ENCODE data around the gene PNO1.
A peak's percentile ranks its signal among the peaks of the same experiment; 100 is the strongest.

Gene PNO1

DNA sequence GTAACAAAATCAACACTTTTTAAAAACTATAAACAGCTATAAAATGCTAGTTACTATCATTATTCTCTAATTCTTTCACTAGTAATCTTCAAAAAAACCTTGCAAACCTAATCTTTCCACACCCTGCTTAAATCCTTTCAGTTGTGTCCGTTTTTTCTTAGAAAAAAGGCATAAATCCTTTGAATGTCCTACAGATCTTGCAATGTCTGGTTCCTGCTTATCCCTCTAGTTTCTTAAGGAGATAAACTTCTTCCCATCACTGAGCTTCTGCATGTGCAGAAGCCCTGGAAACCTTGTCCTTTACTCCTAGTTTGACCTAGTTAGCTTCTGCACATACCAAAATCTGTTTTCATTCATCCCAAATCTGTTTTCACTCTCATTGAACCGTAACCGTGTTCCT, 1.3 kb upstream of the PNO1 start:
- Histone ChIP-seq H2AFZ (ENCODE audit: insufficient read depth, low read length, poor library complexity) (no peak overlapping the region), H3K9ac (ENCODE audit: low read length) (no peak overlapping the region), H4K8ac (ENCODE audit: low read depth, low read length) (no peak overlapping the region), H2AK5ac (ENCODE audit: low read length) (no peak overlapping the region), H2BK120ac (ENCODE audit: insufficient read depth, low read length, poor library complexity) (no peak overlapping the region), H3K4me1 (ENCODE audit: control insufficient read depth in 1 of 2, insufficient read depth in 2 of 2, low read length in 2 of 2) (no peaks in the 10 kb centered on the region), H3K4me3 (ENCODE audit: low read depth, low read length) (no peak overlapping the region), H3K36me3 (ENCODE audit: control insufficient read depth in 1 of 2, insufficient read depth in 2 of 2, low read length in 2 of 2) (peaks cover 1 to 4% of the 10 kb centered on the region in 2 experiments), H3K23ac (ENCODE audit: low read length) (no peak overlapping the region), H3K4me2 (ENCODE audit: low read length) (peak overlapping the region; percentile 99), H3K27ac (ENCODE audit: low read depth, low read length) (no peak overlapping the region), H3K27me3 (ENCODE audit: insufficient read depth, low read length) (no peaks in the 10 kb centered on the region), H3K14ac (ENCODE audit: low read length) (no peak overlapping the region), H4K91ac (ENCODE audit: low read depth, low read length) (no peak overlapping the region), H3K79me1 (ENCODE audit: low read length) (peaks cover 9% of the 10 kb centered on the region), H2BK5ac (ENCODE audit: low read depth, low read length, poor library complexity) (no peak overlapping the region), H3K4ac (ENCODE audit: low read depth, low read length) (no peak overlapping the region), H3K18ac (ENCODE audit: low read length) (no peak overlapping the region), H3K9me3 (ENCODE audit: insufficient read depth, low read depth, low read length) (no peaks in the 10 kb centered on the region), H3K79me2 (ENCODE audit: control insufficient read depth, insufficient read depth, low read length, poor library complexity) (peaks cover 8% of the 10 kb centered on the region), H2BK12ac (ENCODE audit: low read length) (no peak overlapping the region), H4K12ac (ENCODE audit: low read depth, low read length) (no peak overlapping the region)
- no peak for DNase-seq
- no CpG with 5 or more reads among the region's 3 CpGs for WGBS (ENCODE audit: extremely low coverage, insufficient coverage, insufficient read length)

DNA sequence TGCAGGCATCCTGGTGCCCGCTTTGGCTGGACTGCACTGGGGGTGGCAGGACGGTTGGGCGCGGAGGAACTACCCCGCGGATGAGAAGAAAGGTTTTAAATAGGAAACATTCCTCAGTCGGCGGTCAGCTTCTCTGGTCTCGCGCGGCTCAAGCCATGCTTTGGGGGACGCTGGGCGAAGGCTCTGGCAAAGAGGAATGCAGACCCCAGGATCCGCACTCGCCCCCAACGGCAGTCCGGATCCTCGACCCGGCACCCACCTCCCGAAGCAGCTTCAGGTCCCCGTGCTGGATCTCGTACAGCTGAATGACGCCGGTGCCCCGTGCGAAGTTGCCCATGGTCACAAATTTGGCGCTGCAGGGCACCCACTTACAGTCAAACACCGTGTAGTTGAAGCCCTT, 686 bp upstream of the PNO1 start:
- H2AFZ ChIP-seq (ENCODE audit: insufficient read depth, low read length, poor library complexity): peak overlapping the region; percentile 89
- H2AK5ac ChIP-seq (ENCODE audit: low read length): no peak overlapping the region
- H3K4ac ChIP-seq (ENCODE audit: low read depth, low read length): peak overlapping the region; percentile 80
- peak overlapping the region; percentile 95 for H4K8ac ChIP-seq (ENCODE audit: low read depth, low read length)
- H3K18ac ChIP-seq (ENCODE audit: low read length): peak overlapping the region; percentile 70
- H3K4me2 ChIP-seq (ENCODE audit: low read length): peak overlapping the region; percentile 99
- no peak overlapping the region for H2BK12ac ChIP-seq (ENCODE audit: low read length)
- peaks cover 9% of the 10 kb centered on the region for H3K79me1 ChIP-seq (ENCODE audit: low read length)
- H3K4me1 ChIP-seq (ENCODE audit: control insufficient read depth in 1 of 2, insufficient read depth in 2 of 2, low read length in 2 of 2): no peaks in the 10 kb centered on the region
- peak overlapping the region; percentile 95 for H2BK5ac ChIP-seq (ENCODE audit: low read depth, low read length, poor library complexity)
- H3K23ac ChIP-seq (ENCODE audit: low read length): no peak overlapping the region
- peak in 1 of 2 donors; percentile 24 for DNase-seq
- H3K36me3 ChIP-seq (ENCODE audit: control insufficient read depth in 1 of 2, insufficient read depth in 2 of 2, low read length in 2 of 2): peaks cover 5 to 8% of the 10 kb centered on the region in 2 experiments
- peak overlapping the region; percentile 63 for H4K12ac ChIP-seq (ENCODE audit: low read depth, low read length)
- H3K79me2 ChIP-seq (ENCODE audit: control insufficient read depth, insufficient read depth, low read length, poor library complexity): peaks cover 8% of the 10 kb centered on the region
- no peaks in the 10 kb centered on the region for H3K9me3 ChIP-seq (ENCODE audit: insufficient read depth, low read depth, low read length)
- no CpG with 5 or more reads among the region's 28 CpGs for WGBS (ENCODE audit: extremely low coverage, insufficient coverage, insufficient read length)
- H2BK120ac ChIP-seq (ENCODE audit: insufficient read depth, low read length, poor library complexity): peak overlapping the region; percentile 91
- peak overlapping the region; percentile 79 for H4K91ac ChIP-seq (ENCODE audit: low read depth, low read length)
- peak overlapping the region; percentile 95 for H3K9ac ChIP-seq (ENCODE audit: low read length)
- H3K14ac ChIP-seq (ENCODE audit: low read length): peak overlapping the region; percentile 41
- H3K27me3 ChIP-seq (ENCODE audit: insufficient read depth, low read length): no peaks in the 10 kb centered on the region
- no peak overlapping the region for H3K27ac ChIP-seq (ENCODE audit: low read depth, low read length)
- peak overlapping the region; percentile 84 for H3K4me3 ChIP-seq (ENCODE audit: low read depth, low read length)

DNA sequence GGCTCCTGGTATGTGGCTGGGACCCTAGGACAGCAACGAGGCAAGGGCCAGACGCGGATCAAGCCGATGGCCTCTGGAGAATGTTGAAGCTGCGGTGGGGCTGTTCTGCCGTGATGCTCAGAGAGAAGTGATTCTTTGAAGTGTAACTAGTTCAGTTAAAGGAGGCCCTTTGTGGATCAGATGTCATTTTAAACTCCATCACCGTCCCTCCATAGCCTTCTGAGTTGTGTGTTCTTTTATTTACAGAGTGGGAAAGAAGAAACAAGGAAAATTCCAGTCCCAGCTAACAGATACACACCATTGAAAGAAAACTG, 403 bp downstream of the PNO1 start:
- Histone ChIP-seq H4K91ac (ENCODE audit: low read depth, low read length) (peak overlapping the region; percentile 81), H2BK120ac (ENCODE audit: insufficient read depth, low read length, poor library complexity) (peak overlapping the region; percentile 16), H3K79me1 (ENCODE audit: low read length) (peaks cover 9% of the 10 kb centered on the region), H2BK5ac (ENCODE audit: low read depth, low read length, poor library complexity) (peak overlapping the region; percentile 66), H2AK5ac (ENCODE audit: low read length) (peak overlapping the region; percentile 26), H3K9me3 (ENCODE audit: insufficient read depth, low read depth, low read length) (no peaks in the 10 kb centered on the region), H3K27me3 (ENCODE audit: insufficient read depth, low read length) (no peaks in the 10 kb centered on the region), H2AFZ (ENCODE audit: insufficient read depth, low read length, poor library complexity) (peak overlapping the region; percentile 85), H3K27ac (ENCODE audit: low read depth, low read length) (peak overlapping the region; percentile 68), H4K8ac (ENCODE audit: low read depth, low read length) (peak overlapping the region; percentile 96), H3K4ac (ENCODE audit: low read depth, low read length) (peak overlapping the region; percentile 92), H3K79me2 (ENCODE audit: control insufficient read depth, insufficient read depth, low read length, poor library complexity) (peaks cover 8% of the 10 kb centered on the region), H2BK12ac (ENCODE audit: low read length) (no peak overlapping the region), H3K36me3 (ENCODE audit: control insufficient read depth in 1 of 2, insufficient read depth in 2 of 2, low read length in 2 of 2) (peaks cover 6 to 10% of the 10 kb centered on the region in 2 experiments), H4K12ac (ENCODE audit: low read depth, low read length) (peak overlapping the region; percentile 89), H3K4me2 (ENCODE audit: low read length) (peak overlapping the region; percentile 99), H3K18ac (ENCODE audit: low read length) (peak overlapping the region; percentile 65), H3K4me3 (ENCODE audit: low read depth, low read length) (peak overlapping the region; percentile 97), H3K14ac (ENCODE audit: low read length) (peak overlapping the region; percentile 88), H3K4me1 (ENCODE audit: control insufficient read depth in 1 of 2, insufficient read depth in 2 of 2, low read length in 2 of 2) (no peaks in the 10 kb centered on the region), H3K23ac (ENCODE audit: low read length) (peak overlapping the region; percentile 2), H3K9ac (ENCODE audit: low read length) (peak overlapping the region; percentile 97)
- no CpG with 5 or more reads among the region's 7 CpGs for WGBS (ENCODE audit: extremely low coverage, insufficient coverage, insufficient read length)
- no peak for DNase-seq

DNA sequence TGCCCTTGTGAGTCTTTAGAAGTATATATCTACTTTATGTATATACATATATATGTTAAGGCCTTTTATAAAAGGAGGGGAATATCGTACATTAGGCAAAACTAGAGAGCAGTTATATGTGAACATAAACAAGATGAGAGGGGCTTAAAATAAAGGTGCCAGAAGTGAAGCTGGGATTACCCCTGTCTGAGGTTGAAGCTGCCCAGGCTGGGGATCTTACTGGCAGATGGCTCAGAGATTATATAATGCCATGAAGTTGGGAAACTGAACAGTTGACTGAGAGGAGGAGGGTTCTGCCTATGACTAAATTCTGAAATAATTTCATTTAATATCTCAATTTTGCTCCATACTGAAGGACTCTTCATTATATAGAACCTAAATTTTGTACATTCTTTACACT, 6.0 kb downstream of the PNO1 start:
- Histone ChIP-seq H4K91ac (ENCODE audit: low read depth, low read length) (no peak overlapping the region), H3K9me3 (ENCODE audit: insufficient read depth, low read depth, low read length) (no peaks in the 10 kb centered on the region), H3K4ac (ENCODE audit: low read depth, low read length) (no peak overlapping the region), H2BK12ac (ENCODE audit: low read length) (no peak overlapping the region), H3K27ac (ENCODE audit: low read depth, low read length) (no peak overlapping the region), H3K4me2 (ENCODE audit: low read length) (no peak overlapping the region), H4K8ac (ENCODE audit: low read depth, low read length) (no peak overlapping the region), H3K79me1 (ENCODE audit: low read length) (no peaks in the 10 kb centered on the region), H3K4me1 (ENCODE audit: control insufficient read depth in 1 of 2, insufficient read depth in 2 of 2, low read length in 2 of 2) (no peaks in the 10 kb centered on the region), H2BK5ac (ENCODE audit: low read depth, low read length, poor library complexity) (no peak overlapping the region), H2AK5ac (ENCODE audit: low read length) (no peak overlapping the region), H2BK120ac (ENCODE audit: insufficient read depth, low read length, poor library complexity) (no peak overlapping the region), H3K36me3 (ENCODE audit: control insufficient read depth in 1 of 2, insufficient read depth in 2 of 2, low read length in 2 of 2) (peaks cover 10 to 20% of the 10 kb centered on the region in 2 experiments), H3K4me3 (ENCODE audit: low read depth, low read length) (no peak overlapping the region), H3K27me3 (ENCODE audit: insufficient read depth, low read length) (no peaks in the 10 kb centered on the region), H3K9ac (ENCODE audit: low read length) (no peak overlapping the region), H4K12ac (ENCODE audit: low read depth, low read length) (no peak overlapping the region), H3K18ac (ENCODE audit: low read length) (no peak overlapping the region), H3K79me2 (ENCODE audit: control insufficient read depth, insufficient read depth, low read length, poor library complexity) (no peaks in the 10 kb centered on the region), H3K14ac (ENCODE audit: low read length) (no peak overlapping the region), H3K23ac (ENCODE audit: low read length) (no peak overlapping the region), H2AFZ (ENCODE audit: insufficient read depth, low read length, poor library complexity) (no peak overlapping the region)
- no CpG with 5 or more reads among the region's 1 CpG for WGBS (ENCODE audit: extremely low coverage, insufficient coverage, insufficient read length)
- no peak for DNase-seq
